COR-L47 (cell line): ENCODE measurements around the gene SLC19A1.

Experiments
- DNase-seq: peaks from one replicate; lab custom pipeline; 2025; lab: John Stamatoyannopoulos, UW

Gene SLC19A1

DNA sequence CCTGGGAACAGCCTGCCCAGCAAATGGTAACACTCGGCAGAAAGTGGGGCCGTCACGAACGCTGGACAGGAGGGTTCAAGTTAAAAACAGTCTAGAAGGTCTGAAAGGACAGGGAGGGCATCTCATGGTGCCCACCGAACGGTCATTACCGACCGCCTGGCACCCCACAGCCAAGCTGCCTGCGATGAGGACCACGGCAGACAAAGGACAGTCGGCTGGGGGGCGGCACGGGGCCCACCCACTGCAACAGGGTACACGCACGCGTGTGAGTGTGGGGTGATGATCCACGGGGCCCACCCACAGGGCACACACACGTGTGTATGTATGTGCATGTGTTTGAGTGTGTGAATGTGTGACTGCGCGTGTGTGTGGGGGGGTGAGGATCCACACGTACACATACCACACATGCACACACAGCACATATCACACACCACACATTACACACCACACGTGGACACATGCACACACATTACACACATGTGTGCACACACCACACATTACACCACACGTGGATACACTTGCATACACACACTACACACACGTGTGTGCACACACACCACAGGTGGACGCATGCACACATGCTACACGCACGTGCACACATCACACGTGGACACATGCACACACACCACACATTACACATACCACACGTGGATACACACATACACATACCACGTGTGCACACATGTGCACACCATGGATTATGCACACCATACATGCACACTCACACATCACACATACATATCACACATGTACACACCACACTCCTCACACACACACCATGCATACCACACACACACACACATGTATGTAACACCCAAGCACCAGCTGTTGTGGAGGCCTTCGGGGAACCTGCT is 63.2 kb downstream of the SLC19A1 start:
- DNase-seq: no peak

GRCh38 chr21:45478115-45478801 is 64.0 kb downstream of the SLC19A1 start:
- DNase-seq: peak; percentile 55

DNA sequence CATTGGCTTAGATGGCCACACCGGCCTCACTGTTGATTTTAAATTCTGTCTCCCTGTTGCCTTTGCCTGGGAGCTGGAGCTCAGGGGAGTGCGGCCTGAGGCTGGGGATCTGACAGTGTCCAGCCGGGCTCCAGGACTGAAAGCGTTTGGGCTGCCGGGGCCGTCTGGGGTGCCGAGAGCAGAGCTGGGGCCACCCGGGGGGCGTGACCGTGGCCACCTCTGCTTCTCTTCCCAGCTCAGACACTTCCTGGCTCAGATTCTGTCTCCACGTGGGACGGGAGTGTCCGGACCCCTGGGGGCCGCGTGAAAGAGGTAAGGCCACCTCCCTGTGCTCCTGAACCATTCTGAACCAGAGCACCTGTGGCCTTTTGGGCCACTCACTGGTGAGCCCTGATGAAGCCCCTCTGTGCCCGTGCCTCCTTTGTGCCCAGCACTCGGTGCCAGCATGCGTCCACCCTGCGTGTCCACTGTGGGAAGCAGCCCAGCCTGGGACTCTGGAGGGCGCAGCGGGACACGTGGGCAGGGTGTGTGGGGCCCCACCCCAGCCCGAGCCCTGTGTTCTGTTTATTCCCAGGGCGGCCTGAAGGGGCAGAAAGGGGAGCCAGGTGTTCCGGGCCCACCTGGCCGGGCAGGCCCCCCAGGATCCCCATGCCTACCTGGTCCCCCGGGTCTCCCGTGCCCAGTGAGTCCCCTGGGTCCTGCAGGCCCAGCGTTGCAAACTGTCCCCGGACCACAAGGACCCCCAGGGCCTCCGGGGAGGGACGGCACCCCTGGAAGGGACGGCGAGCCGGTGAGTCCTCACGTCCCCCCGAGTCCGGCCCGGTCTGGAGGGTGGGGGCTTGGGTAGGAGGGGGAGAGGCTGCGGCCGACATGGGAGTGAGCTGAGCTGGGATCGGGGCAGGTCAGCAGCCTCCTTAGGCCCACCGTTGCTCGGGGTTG is 64.8 kb downstream of the SLC19A1 start:
- no peak for DNase-seq

GRCh38 chr21:45476582-45476981 is 65.7 kb downstream of the SLC19A1 start:
- no peak for DNase-seq

DNA sequence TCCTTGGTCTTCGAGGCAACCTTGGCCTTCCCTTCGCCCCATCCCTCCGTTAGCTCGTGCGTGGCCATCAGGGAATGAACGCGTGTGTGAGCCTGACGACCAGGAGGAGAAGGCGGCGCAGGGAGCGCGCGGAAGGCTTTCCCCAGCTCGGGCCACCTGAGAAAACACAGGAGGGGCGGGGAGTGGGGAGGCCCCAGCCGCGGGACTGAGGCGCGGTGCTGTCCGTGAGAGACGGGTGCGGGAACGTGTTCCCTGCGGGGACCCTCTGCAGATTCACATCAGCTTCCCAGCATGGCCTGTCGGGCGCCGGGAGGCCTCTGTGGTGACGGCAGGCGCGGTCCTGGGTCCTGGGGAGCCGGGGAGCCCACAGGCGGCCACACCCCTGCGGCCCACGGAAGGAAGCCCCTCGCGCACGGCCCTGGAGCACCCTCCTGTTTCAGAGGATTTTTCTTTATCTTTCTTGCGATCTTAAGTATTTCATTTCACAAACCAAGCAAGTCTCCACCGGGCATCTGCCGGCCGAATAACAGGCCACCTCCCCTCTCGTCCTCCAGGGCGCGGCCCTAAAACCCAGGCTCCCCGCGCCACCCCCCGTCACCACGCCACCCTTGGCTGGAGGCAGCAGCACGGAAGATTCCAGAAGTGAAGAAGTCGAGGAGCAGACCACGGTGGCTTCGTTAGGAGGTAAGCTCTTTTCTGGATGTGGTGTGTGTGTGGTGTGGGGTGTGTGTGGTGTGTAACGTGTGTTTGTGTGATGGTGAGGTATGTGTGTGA is 66.3 kb downstream of the SLC19A1 start:
- no peak for DNase-seq

- no peak for DNase-seq
Observed at GRCh38 chr21:45475004-45475685, 67.1 kb downstream of the SLC19A1 start.

DNA sequence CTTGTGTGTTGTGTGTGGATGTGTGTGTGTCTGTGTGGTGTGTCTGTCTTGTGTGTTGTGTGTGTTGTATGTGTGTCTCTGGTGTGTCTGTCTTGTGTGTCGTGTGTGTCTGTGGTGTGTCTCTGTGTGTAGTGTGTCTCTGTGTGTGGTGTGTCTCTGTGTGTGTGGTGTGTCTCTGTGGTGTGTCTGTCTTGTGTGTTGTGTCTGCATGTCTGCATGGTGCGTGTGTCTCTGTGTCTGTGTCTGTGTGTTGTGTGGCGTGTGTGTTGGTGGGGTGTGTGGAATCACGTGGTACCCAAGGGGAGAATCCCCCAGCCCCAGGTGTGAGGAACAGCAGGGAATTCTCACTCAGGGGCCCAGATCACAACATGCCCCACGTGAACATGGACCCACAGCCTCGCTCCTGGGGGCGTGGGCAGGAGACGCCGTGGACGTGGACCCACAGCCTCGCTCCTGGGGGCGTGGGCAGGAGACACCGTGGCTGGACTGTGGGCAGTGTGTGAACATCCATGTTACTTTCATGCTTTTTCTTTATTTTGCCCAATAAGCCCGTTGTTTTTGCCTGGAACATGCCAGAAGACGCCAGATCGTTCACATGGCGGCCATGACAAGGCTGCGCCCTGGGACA is 67.8 kb downstream of the SLC19A1 start:
- no peak for DNase-seq

DNA sequence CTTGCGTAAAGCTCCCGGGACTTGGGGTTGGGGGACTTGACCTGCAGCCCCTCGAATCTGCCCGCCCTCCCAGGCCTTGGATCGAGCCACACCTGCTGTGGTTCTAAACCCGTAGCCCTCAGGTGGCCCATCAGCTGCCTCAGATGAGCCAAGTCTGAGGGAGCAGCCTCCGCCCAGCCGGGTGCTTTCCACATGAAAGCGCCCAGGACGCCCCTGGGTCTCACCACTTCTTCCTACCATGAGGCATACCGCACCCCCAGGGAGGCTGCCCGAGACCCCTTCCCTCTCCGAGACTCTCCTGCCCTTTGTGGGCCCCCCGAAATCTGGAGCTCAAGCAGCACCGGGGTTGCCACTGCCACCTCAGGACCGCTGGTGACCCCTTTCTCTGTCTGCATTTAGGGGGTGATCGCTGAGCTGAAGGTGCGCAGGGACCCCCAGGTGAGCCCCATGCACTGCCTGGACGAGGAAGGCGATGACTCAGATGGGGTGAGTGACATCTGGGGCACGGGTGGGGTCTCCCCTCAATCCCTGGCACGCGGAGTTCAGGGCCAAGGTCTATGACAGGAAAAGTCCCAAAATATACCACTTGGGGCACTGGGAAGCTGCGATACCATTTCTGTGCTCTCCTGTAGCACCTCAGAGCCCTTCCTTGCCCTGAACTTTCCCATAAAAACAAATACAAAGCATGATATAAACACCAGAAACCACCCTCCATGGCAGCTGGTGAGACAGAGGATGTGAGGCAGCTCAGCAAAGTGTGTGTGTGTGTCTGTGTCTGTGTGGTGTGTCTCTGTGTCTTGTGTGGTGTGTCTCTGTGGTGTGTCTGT is 68.5 kb downstream of the SLC19A1 start:
- DNase-seq: no peak

DNA sequence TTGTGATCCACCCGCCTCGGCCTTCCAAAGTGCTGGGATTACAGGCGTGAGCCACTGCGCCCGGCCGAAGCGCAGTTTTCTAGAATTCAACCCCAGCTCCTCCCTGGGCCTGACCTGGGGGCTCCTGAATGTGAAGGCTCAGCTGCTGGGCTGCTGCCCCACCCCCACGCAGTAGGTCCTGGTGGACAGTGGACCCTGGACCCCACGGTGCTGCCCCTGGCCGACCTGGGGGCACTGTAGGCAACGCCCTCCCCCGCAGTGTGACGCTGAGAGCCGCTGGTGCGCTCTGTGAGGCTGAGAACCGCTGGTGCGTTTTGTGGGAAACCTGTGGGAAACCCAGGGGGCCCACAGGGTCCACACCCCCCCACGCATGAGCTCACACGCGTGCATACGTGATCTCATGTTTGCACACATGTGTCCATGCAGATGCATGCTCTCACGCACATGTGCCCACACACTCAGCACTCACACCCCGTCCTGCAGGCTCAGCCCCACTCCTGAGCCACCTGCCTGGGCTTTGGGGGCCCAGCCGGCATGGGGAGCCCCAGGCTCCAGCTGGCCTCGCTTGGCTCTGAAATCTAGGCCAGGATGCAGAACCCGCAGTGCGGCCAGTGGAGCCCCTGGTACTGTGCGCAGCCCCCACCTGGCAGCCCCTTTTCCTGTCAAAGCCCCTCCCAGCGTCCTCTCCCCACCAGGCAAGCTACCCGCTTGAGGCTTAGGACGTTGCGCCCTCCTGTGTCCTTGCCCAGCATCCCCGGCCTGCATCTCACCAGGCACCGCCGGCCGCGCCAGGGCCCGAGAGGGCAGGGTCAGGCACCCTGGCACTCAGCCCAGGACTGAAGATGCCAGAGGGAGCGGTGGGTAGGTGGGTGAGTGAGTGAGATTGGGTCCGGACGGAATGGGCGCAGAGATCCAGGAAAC is 69.5 kb downstream of the SLC19A1 start:
- DNase-seq: no peak

DNA sequence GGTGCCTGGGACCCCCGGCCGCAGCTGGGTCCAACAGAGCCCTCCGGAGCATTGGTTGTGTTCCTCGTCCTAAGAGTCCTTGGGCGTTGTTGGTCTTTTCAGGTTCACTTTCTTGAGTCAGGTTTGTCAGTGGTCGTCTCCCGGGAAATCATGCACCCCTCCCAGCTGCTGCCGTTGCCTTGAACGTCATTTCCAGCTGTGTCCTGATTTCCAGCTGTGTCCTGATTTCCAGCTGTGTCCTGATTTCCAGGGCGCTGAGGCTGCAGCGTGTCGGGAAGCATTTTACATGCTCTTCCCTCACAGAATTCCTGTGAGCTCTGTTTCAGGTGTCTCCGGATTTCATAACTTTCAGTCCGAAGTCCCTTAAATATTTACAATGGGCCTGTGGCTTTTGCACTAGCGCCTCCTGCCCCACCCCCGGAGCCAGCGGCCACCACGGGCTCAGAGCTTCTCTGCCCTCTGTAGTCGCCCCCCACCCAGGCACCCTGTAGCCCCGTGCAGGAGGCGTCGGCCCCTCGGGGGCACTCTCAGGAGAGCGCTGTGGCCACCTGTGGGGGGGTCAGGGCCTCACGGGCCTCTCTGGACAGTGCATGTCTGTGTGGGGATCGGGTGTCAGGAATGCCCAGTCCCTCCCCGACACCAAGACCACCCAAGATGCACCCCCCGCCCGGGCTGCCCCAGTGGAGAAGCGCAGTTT is 70.6 kb downstream of the SLC19A1 start:
- no peak for DNase-seq

DNA sequence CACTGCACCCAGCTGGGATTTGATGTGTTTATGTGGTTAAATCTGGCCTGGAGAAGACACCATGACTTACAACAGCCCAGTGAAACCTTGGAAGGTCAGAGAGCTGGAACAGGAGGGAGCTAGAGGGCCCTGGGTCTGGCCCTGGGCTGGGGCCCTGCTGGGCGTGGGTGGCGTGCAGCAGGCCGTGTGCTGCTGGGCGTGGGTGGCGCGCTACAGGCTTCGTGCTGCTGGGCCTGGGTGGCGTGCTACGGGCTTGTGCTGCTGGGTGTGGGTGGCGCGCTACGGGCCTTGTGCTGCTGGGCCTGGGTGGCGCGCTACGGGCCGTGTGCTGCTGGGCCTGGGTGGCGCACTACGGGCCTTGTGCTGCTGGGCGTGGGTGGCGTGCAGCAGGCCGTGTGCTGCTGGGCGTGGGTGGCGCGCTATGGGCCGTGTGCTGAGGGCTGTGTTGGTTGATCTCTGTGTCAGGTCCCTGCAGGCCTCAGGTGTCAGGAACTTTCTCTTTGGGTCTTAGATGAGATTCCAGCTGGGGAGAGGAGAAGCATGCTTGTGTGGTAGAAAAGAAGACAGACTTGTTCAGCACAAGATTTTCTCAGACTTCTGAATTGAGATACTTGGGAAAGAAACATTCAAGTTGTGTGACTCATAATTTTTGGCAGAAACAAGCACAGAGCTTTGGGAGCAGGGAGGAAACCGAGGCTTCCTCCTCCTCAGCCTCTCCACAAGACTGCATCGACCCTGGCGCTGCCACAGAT is 71.3 kb downstream of the SLC19A1 start:
- DNase-seq: no peak

DNA sequence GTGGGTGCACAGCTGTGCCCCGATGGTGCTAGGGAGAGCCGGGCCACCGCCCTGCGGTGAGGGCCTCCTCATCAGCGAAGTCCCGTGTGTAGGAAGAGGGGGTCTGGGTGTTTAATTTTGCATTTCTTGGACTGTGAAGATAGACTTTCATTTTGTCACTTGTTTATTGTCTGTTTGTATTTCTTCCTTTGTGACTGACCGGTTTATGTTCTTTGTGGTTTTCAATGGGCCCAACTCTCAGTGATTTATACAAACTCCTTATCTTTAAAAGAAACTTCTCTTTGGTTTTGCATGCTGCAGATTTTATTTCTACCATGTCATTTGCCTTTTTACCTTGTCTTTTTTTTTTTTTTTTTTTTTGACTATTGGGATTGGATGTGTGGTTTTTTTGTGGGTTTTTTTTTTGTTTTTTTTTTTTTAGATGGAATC is 72.1 kb downstream of the SLC19A1 start:
- DNase-seq: no peak

GRCh38 chr21:45469273-45470086 is 72.8 kb downstream of the SLC19A1 start:
- DNase-seq: no peak

GRCh38 chr21:45468971-45469272 is 73.3 kb downstream of the SLC19A1 start:
- DNase-seq: no peak

GRCh38 chr21:45468051-45468970 is 73.9 kb downstream of the SLC19A1 start:
- no peak for DNase-seq
